ENCODE measurements around the gene ETV5. TPM values are rescaled to one million over a fixed set of nuclear protein-coding genes. Genes with fewer than 3 reads are reported as not detected.

The ETV5 gene
- polyA plus RNA-seq, 1 experiment: 24.1 TPM

- H3K4me3 ChIP-seq (ENCODE audit: low read depth, low read length): no peak overlapping the region
- ChIA-PET CTCF (interaction anchor here (0.9 to 1.2 kb wide), 3 partner anchors 9 to 71 kb away, joined by 3 read pairs; no protein-coding TSS in a partner anchor), POLR2A (no interaction called here)
- no peaks in the 10 kb centered on the region for H3K27me3 ChIP-seq (ENCODE audit: control insufficient read depth, insufficient read depth, low read length)
- peaks cover 13% of the 10 kb centered on the region for H3K36me3 ChIP-seq (ENCODE audit: control insufficient read depth, insufficient read depth, low read length)
- DNase-seq (ENCODE audit: low read depth): no peak
- no peak for TF ChIP-seq CTCF (IDR thresholded peaks at IDR 0.05; ENCODE audit: insufficient read depth, low read depth, low read length)
Measured at GRCh38 chr3:186054792-186055352, 54.0 kb downstream of the ETV5 start.

- peaks cover 13% of the 10 kb centered on the region for H3K36me3 ChIP-seq (ENCODE audit: control insufficient read depth, insufficient read depth, low read length)
- no peak for DNase-seq (ENCODE audit: low read depth)
- TF ChIP-seq CTCF (IDR thresholded peaks at IDR 0.05; ENCODE audit: insufficient read depth, low read depth, low read length): no peak
- no peak overlapping the region for H3K4me3 ChIP-seq (ENCODE audit: low read depth, low read length)
- H3K27me3 ChIP-seq (ENCODE audit: control insufficient read depth, insufficient read depth, low read length): no peaks in the 10 kb centered on the region
- ChIA-PET POLR2A (no interaction called here), CTCF (interaction anchor here (0.9 to 1.2 kb wide), 3 partner anchors 9 to 71 kb away, joined by 3 read pairs; no protein-coding TSS in a partner anchor)
Measured at GRCh38 chr3:186053954-186054791, 54.7 kb downstream of the ETV5 start.

- H3K36me3 ChIP-seq (ENCODE audit: control insufficient read depth, insufficient read depth, low read length): peaks cover 17% of the 10 kb centered on the region
- ChIA-PET POLR2A (no interaction called here), CTCF (no interaction called here)
- no peak for TF ChIP-seq CTCF (IDR thresholded peaks at IDR 0.05; ENCODE audit: insufficient read depth, low read depth, low read length)
- DNase-seq (ENCODE audit: low read depth): no peak
- no peak overlapping the region for H3K4me3 ChIP-seq (ENCODE audit: low read depth, low read length)
- H3K27me3 ChIP-seq (ENCODE audit: control insufficient read depth, insufficient read depth, low read length): no peaks in the 10 kb centered on the region
Measured at GRCh38 chr3:186052096-186052840, 56.6 kb downstream of the ETV5 start.

GRCh38 chr3:186049001-186049400 lies 59.9 kb downstream of the ETV5 start:
- TF ChIP-seq CTCF (IDR thresholded peaks at IDR 0.05; ENCODE audit: insufficient read depth, low read depth, low read length): no peak
- no peak for DNase-seq (ENCODE audit: low read depth)

DNA sequence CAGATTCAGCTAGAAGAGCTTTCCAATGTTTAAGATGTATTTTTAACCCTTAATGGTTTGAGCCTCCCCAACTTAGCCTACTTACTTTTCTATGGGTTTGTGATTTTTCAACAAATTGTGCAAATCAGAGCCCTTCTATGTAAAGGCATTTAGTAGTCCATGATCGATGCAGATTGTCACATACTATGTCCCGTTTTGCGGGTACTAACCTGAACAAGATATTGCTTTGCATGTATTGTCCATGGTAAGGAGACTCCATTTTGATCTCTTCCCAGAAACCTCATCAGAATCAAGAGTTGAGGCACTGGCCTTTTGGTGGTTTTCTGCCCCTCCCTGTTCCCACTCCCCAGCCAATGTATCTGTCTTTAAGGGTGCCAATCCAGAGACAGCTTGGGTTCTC lies 60.8 kb downstream of the ETV5 start:
- Histone ChIP-seq H3K27me3 (ENCODE audit: control insufficient read depth, insufficient read depth, low read length) (no peaks in the 10 kb centered on the region), H3K4me3 (ENCODE audit: low read depth, low read length) (no peak overlapping the region), H3K36me3 (ENCODE audit: control insufficient read depth, insufficient read depth, low read length) (peaks cover 20% of the 10 kb centered on the region)
- TF ChIP-seq CTCF (IDR thresholded peaks at IDR 0.05; ENCODE audit: insufficient read depth, low read depth, low read length): no peak
- POLR2A ChIA-PET: no interaction called here
- no peak for DNase-seq (ENCODE audit: low read depth)
- CTCF ChIA-PET: no interaction called here

More at GRCh38 chr3:186049001-186049400, 59.9 kb downstream of the ETV5 start:
- Histone ChIP-seq H3K36me3 (ENCODE audit: control insufficient read depth, insufficient read depth, low read length) (peaks cover 20% of the 10 kb centered on the region), H3K27me3 (ENCODE audit: control insufficient read depth, insufficient read depth, low read length) (no peaks in the 10 kb centered on the region), H3K4me3 (ENCODE audit: low read depth, low read length) (no peak overlapping the region)
- ChIA-PET CTCF (no interaction called here), POLR2A (no interaction called here)

All from BJ (cell line).